Measurements from ENCODE around the gene FBXO17.
A peak's percentile ranks its signal among the peaks of the same experiment; 100 is the strongest.
"Not testable (repeated sequence)": the region's sequence is repeated elsewhere in the genome, so short reads cannot be mapped to it uniquely, and the experiment has no call there.

Gene FBXO17

GRCh38 chr19:38975214-38975860 is at the start of gene FBXO17:
Gene FBXO17 (minus strand): TSS chr19:38975742. CDS start chr19:38950319, 25,423 bp downstream.
- peak in 1 of 2 experiments; percentile 17 for DNase-seq (ENCODE audit: low read depth in 2 of 2)

- no peak for DNase-seq (ENCODE audit: low read depth in 2 of 2)
These were observed 49.5 kb upstream of the FBXO17 start for GRCh38 chr19:39024875-39025641.

DNA sequence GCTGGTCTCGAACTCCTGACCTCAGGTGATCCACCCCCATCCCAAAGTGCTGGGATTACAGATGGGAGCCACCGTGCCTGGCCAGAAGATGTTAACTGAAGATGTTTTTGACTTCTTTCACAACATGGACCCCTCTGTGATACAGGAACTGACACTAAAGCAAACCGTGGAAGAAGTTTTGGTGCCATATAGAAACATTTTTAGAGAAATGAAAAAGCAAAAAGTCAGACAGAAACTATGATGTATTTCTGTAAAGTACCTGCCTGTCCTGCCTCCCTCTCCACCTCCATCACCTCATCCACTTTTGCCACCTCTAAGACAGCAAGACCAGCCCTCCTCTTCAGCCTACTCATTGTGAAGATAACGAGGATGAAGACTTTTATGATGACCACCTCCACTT is 45.5 kb upstream of the FBXO17 start:
- no peak for DNase-seq (ENCODE audit: low read depth in 2 of 2)

GRCh38 chr19:39017646-39018045 is 42.1 kb upstream of the FBXO17 start:
- DNase-seq (ENCODE audit: low read depth in 2 of 2), result no peak

- DNase-seq (ENCODE audit: low read depth in 2 of 2), result no peak
These were observed 41.5 kb upstream of the FBXO17 start for GRCh38 chr19:39017026-39017425.

DNA sequence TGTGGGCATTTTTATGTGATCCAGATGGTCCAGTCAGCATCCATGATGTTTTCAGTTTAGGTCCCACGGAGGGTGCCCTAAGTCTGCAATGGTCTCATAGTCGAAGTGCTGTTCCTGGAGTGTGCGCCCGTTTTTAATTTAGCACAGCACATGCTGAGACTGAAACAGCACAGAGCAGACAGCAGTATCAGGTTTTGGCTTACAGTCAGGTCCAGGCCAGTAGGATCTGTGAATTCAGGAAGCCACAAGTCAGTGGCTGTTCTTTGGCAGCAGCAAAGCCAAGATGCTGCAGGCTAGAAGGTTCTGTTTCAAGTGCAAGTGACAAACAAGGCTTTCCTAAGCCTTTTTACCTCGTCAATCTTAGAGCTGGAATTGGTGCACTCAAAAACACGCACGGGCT is 38.5 kb upstream of the FBXO17 start:
- no peak for DNase-seq (ENCODE audit: low read depth in 2 of 2)

- DNase-seq (ENCODE audit: low read depth in 2 of 2), result no peak
These were observed 33.5 kb upstream of the FBXO17 start for GRCh38 chr19:39009001-39009400.

- DNase-seq (ENCODE audit: low read depth in 2 of 2), result no peak
These were observed 32.6 kb upstream of the FBXO17 start for GRCh38 chr19:39008137-39008536.

- DNase-seq (ENCODE audit: low read depth in 2 of 2), result no peak
These were observed 31.6 kb upstream of the FBXO17 start for GRCh38 chr19:39007096-39007495.

GRCh38 chr19:39004403-39004802 is 28.9 kb upstream of the FBXO17 start:
- no peak for DNase-seq (ENCODE audit: low read depth in 2 of 2)

DNA sequence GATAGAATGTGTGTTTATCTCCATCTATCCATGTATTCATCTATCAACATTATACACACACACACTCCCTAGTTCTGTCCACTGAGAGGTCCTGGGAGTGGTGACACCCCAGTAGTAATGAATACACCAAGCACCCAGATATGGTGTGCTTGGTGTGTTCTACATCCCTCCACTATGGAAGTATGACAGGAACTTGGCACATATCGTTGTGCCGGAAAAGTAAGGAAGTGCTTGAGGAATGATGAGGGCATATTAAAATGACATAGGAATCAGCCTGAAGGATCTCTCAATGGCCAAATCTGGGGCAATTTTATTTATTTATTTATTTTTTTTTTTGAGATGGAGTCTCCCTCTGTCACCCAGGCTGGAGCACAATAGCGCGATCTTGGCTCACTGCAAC is 28.3 kb upstream of the FBXO17 start:
- no peak for DNase-seq (ENCODE audit: low read depth in 2 of 2)

- no peak for DNase-seq (ENCODE audit: low read depth in 2 of 2)
These were observed 27.6 kb upstream of the FBXO17 start for GRCh38 chr19:39003188-39003587.

GRCh38 chr19:39001041-39001440 is 25.5 kb upstream of the FBXO17 start:
- no peak for DNase-seq (ENCODE audit: low read depth in 2 of 2)

GRCh38 chr19:38997576-38997975 is 22.0 kb upstream of the FBXO17 start:
- DNase-seq (ENCODE audit: low read depth in 2 of 2), result not testable (repeated sequence)

DNA sequence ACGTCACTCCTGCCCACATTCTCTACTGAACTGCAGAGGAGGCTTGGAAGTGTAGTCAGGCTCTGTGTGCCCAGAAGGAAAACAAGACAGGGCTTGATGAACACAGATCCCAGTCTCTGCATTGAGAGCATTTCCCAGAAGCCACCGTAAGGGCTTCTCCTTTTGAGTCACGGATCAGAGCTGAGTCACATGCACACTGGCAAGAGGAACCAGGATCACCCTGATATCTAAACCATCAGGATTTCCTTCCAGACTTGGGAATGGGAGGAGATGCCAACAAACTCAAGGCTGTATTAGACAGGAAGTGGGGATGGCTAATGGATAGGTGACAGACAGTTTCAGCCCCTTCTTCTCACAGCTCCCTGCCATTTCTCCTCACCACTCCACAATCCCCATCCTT is 17.7 kb upstream of the FBXO17 start:
- DNase-seq (ENCODE audit: low read depth in 2 of 2), result no peak

GRCh38 chr19:38990949-38991697 is 15.6 kb upstream of the FBXO17 start:
- no peak for DNase-seq (ENCODE audit: low read depth in 2 of 2)

- DNase-seq (ENCODE audit: low read depth in 2 of 2), result not testable (repeated sequence)
These were observed 14.1 kb upstream of the FBXO17 start for GRCh38 chr19:38989614-38990013.

- peak in 1 of 2 experiments; percentile 24 for DNase-seq (ENCODE audit: low read depth in 2 of 2)
These were observed 13.6 kb upstream of the FBXO17 start for GRCh38 chr19:38989066-38989605.

DNA sequence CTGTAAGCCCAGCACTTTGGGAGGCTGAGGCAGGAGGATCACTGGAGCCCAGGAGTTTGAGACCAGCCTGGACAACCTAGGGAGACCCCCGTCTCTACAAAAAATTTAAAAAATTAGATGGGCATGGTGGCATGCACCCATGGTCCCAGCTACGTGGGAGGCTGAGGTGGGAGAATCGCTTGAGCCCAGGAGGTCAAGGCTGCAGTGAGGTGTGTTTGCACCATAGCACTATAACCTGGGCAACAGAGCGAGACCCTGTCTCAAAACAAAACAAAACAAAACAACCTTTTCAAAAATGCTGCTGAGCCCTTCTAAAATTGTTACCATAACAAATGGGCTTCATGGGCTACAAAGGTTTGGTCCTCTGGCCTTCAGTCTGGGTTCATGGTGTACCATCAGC is 13.1 kb upstream of the FBXO17 start:
- DNase-seq (ENCODE audit: low read depth in 2 of 2), result not testable (repeated sequence)

GRCh38 chr19:38987745-38988144 is 12.2 kb upstream of the FBXO17 start:
- not testable (repeated sequence) for DNase-seq (ENCODE audit: low read depth in 2 of 2)

- DNase-seq (ENCODE audit: low read depth in 2 of 2), result no peak
These were observed 9.7 kb upstream of the FBXO17 start for GRCh38 chr19:38985262-38985661.
